HG02678 (cell line): ENCODE data around the gene NUBPL.
"Not testable (repeated sequence)": the region's sequence is repeated elsewhere in the genome, so short reads cannot be mapped to it uniquely, and the experiment has no call there.

Source experiments
- ATAC-seq: cut with Tn5 transposase; IDR thresholded peaks from one replicate; pipeline ENCODE4 v1.9.1; 2021; ENCODE audit warnings: mild to moderate bottlenecking, moderate library complexity; ENCODE audit not compliant: unreplicated experiment

Gene NUBPL

DNA sequence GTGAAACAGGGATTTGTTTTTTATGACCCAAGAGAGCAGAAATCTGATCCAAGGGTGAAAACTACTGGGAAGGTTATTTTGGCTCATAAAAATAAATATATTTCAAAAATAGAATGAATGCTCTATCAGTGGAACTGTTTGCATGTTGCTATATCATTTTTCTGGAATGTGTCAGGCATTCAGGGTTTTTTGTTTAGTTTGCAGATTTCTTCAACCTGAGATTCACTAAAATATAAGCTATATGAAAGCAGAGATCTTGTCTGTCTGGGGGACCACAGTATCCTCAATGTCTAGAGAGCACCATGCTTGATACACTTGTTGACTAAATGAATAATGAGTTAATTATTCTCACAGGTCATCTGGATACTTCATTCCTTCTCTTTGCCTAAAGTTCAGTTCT lies 165.1 kb downstream of the NUBPL start:
- no peak for ATAC-seq

DNA sequence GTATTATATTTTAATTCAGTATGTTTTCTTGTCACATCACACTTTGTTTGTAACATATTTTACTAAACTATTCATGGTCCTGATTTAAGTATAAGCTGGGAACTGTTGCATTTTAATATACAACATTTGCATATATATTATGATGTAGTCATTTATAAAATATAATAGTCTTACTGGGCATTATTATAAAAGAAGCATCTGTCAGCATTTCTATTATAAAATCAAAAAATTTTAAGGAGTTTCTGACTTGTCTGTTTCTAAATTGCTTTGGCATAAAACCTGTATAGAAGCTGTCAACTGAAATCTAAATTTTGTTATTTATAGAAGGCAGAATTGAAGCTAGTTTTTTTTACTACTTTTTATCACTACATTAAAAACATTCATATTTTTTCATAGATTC lies 166.6 kb downstream of the NUBPL start:
- no peak for ATAC-seq

- ATAC-seq: no peak
These were observed 179.5 kb downstream of the NUBPL start for GRCh38 chr14:31740688-31741087.

DNA sequence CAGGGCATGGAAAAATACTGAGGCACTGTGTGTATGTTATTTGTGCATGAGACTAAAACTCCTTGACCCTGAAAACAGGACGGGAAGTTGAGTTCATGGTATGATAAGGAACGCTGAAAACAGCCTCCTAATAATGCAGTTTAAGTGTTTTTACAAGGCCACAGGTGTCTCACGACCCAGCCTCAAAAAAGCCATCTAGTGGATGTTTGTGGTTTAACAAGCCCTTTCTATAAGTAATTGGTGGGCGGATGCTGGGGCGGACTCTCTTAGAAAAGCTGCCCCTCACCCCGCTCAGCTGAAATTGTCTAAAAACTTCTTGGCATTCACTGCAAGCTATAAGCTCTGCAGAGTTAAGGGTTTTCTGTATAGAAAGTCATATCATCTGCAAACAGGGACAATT lies 184.5 kb downstream of the NUBPL start:
- ATAC-seq: no peak

DNA sequence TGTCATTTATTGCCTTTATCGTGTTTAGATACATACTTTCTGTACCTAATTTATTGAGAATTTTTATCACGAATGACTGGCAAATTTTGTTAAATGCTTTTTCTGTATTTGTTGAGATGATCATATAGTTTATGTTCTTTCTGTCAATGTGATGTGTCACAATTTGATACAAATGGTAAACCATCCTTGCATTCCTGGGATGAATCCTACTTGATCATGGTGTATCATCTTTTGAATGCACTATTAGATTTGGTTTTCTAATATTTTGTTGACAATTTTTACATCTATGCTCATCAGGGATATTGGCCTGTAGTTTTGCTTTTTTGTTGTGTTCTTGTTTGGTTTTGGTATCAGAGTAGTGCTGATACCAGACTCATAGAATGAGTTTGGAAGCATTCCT lies 185.1 kb downstream of the NUBPL start:
- no peak for ATAC-seq

DNA sequence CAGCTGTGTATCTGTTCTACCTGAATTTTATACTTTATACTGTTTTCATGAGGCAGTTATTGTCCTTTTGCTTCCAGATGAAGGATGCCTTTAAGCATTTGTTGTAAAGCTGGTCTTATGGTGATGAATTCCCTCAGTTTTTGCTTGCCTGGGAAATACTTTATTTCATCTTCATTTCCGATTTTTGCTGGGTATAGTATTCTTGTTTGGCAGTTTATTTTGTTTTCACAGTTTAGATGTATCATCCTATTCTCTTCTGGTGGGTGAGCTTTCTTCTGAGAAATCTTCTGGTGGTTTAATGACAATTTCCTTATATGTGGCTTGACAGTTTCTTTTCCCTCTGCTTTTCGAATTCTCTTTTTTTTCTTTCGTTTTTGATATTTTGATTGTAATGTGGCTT lies 188.1 kb downstream of the NUBPL start:
- no peak for ATAC-seq

GRCh38 chr14:31751047-31751446 lies 189.8 kb downstream of the NUBPL start:
- ATAC-seq: not testable (repeated sequence)

DNA sequence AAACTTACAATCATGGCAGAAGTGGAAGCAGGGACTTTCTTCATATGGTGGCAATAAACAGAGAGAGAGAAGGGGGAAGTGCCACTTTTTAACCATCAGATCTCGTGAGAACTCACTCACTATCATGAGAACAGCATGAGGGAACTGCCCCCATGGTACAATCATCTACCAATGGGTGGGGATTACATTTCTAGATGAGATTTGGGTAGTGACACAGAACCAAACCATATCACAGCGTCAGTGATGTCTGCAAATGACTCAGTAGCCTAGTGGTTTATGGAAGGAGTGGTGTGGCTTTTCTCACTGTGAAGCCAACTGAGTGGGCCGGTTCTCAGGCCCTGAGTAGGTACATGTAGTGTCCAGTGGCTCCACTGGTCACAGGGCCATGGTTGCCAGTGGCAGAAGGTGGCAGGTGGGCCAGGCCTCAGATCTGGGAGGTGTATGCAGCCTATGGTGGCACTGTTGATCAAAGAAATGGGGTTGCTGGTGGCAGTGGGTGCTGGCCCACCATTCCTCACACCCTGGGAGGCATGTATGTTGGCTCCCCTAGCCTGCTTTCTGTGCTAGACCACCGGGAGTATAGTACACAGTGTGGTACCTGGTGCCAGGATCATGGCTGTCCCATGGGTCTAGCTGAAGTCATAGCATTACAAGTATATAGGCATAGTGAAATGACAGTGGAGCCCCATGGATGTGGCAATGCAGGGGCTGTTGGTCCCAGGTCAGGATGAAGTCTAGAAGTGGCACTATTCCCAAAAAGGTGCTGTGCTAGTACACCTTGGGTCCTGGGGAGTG lies 191.9 kb downstream of the NUBPL start:
- ATAC-seq: no peak

GRCh38 chr14:31758941-31759340 lies 197.7 kb downstream of the NUBPL start:
- no peak for ATAC-seq

GRCh38 chr14:31760277-31760676 lies 199.1 kb downstream of the NUBPL start:
- no peak for ATAC-seq

- ATAC-seq: no peak
These were observed 200.1 kb downstream of the NUBPL start for GRCh38 chr14:31761325-31761724.

- ATAC-seq: no peak
These were observed 201.8 kb downstream of the NUBPL start for GRCh38 chr14:31763041-31763440.

GRCh38 chr14:31766315-31766892 lies 205.2 kb downstream of the NUBPL start:
- ATAC-seq: no peak

DNA sequence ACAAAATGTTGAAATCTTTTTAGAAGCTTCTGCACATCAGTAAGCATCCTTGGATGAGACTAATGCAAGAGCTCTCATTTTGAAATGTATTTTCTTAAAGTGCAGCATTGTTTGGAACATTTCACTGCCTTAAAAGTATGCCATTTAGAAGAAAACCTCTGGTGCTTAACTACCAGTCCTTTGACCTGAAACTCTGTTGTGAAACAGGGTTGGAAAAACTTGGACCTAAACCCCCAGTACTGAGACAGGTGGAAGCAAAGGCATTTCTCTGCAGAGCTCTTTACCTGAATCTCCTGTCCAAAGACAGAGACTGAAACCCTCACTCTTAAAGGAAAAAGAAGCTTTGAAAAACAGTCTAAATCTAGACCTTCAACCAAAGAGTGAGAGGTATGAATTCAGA lies 207.2 kb downstream of the NUBPL start:
- no peak for ATAC-seq

- ATAC-seq: no peak
These were observed 209.1 kb downstream of the NUBPL start for GRCh38 chr14:31770271-31770670.

DNA sequence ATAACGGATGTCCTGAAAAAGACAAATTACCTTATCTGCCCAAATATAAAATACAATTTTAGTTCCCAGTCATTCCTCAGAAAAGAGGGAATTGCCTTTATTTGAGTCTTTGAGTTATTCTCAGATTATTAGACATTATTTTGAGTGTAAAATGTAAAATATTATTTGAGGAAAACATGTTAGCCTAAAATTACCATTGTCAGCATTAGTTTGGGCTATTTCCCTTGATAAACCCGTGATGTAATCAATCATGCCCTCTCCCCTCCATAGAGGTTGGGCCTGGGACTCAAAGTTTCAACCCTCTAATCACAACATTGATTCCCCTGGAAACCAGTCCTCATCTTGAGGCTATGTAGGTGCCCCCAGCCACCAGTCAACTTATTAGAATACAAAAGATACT lies 213.4 kb downstream of the NUBPL start:
- ATAC-seq: no peak

- no peak for ATAC-seq
These were observed 216.1 kb downstream of the NUBPL start for GRCh38 chr14:31777312-31777711.

DNA sequence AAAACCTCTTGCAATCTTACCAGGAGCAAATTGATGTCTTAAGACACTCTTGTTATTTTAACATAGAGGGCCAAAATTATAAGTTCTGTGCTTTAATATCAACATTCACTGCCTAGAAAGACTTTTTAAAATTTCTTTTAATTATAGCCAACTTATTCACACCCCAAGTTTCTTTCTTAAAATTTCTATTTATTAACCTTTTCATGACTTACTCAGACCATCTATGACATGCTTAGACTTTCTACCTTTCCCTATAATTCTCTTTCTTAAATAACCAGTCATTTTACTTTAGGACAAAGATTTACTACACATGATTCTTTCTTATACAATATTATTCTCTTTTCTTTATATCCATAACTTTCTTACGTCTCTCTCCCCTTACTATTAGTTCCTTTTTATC lies 220.4 kb downstream of the NUBPL start:
- no peak for ATAC-seq

DNA sequence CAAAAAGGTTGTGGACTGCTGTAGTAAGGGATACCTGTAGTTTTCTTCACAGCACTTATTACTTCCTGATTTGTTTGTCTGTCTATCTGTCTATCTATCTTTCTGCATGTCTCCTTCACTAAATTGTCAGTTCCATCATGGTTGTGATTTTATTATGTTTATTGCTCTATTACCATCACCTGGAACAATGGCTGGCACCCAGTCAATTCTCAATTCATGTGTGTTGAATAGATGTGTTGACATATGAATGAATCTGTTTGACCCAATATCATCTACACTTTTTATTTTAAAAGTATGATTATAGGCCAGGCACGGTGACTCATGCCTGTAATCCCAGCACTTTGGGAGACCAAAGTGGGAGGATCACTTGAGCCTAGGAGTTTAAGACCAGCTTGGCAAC lies 224.4 kb downstream of the NUBPL start:
- ATAC-seq: no peak

DNA sequence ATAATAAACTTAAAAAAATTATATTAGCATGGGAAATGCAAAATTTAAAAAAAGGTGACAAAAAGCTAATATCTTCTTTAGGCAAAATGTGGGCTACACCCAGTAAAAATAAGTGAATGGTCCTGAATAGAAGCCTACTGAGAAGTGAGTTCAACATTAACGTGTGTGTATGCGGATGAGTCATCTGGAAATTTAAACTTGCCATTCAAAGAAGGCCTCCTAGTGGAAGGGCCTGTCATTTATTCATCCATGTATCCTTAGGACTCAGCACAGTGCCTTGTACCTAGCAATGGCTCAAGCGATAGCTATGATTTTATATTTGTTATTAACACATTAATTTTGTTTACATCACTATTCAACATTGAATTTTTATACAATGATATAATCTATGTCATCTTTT lies 226.2 kb downstream of the NUBPL start:
- no peak for ATAC-seq

- no peak for ATAC-seq
These were observed 227.1 kb downstream of the NUBPL start for GRCh38 chr14:31788340-31788739.

- no peak for ATAC-seq
These were observed 231.5 kb downstream of the NUBPL start for GRCh38 chr14:31792726-31793125.

GRCh38 chr14:31797946-31798345 lies 236.7 kb downstream of the NUBPL start:
- ATAC-seq: not testable (repeated sequence)
